ENCODE measurements around the gene PTCH2. TPM values are rescaled to one million over a fixed set of nuclear protein-coding genes. Genes with fewer than 3 reads are reported as not detected.
"Not testable (repeated sequence)": the region's sequence is repeated elsewhere in the genome, so short reads cannot be mapped to it uniquely, and the experiment has no call there.

Gene PTCH2
- total and polyA plus RNA-seq, 2 donors: 2.2 to 4.4 TPM

GRCh38 chr1:44820328-44821239 lies 22.5 kb downstream of the PTCH2 start:
- Histone ChIP-seq H3K4me3 (ENCODE audit: low read depth, low read length) (peak overlapping the region; percentile 45), H3K36me3 (ENCODE audit: insufficient read depth) (no peaks in the 10 kb centered on the region), H3K27ac (ENCODE audit: low read depth) (peak overlapping the region; percentile 88), H3K4me1 (ENCODE audit: insufficient read depth) (peaks cover 3% of the 10 kb centered on the region)
- DNase-seq (ENCODE audit: extremely low spot score): no peak
- 24% methylated on average over 25 of the region's 25 CpGs for WGBS

- peaks cover 3% of the 10 kb centered on the region for H3K4me1 ChIP-seq (ENCODE audit: insufficient read depth)
- peak; percentile 89 for DNase-seq (ENCODE audit: extremely low spot score)
- H3K36me3 ChIP-seq (ENCODE audit: insufficient read depth): no peaks in the 10 kb centered on the region
- H3K27ac ChIP-seq (ENCODE audit: low read depth): peak overlapping the region; percentile 88
- under 1% methylated on average over 33 of the region's 33 CpGs for WGBS
- peak overlapping the region; percentile 45 for H3K4me3 ChIP-seq (ENCODE audit: low read depth, low read length)
Measured at GRCh38 chr1:44819608-44820327, 23.3 kb downstream of the PTCH2 start.

GRCh38 chr1:44819196-44819607 lies 23.9 kb downstream of the PTCH2 start:
- Histone ChIP-seq H3K27ac (ENCODE audit: low read depth) (peak overlapping the region; percentile 88), H3K36me3 (ENCODE audit: insufficient read depth) (no peaks in the 10 kb centered on the region), H3K4me3 (ENCODE audit: low read depth, low read length) (no peak overlapping the region), H3K4me1 (ENCODE audit: insufficient read depth) (peaks cover 3% of the 10 kb centered on the region)
- DNase-seq (ENCODE audit: extremely low spot score): no peak
- WGBS: 1% methylated on average over 13 of the region's 13 CpGs

- DNase-seq (ENCODE audit: extremely low spot score): no peak
- WGBS: 94% methylated on average over 11 of the region's 11 CpGs
- no peak overlapping the region for H3K27ac ChIP-seq (ENCODE audit: low read depth)
- H3K4me1 ChIP-seq (ENCODE audit: insufficient read depth): peaks cover 3% of the 10 kb centered on the region
- no peak overlapping the region for H3K4me3 ChIP-seq (ENCODE audit: low read depth, low read length)
- H3K36me3 ChIP-seq (ENCODE audit: insufficient read depth): no peaks in the 10 kb centered on the region
Measured at GRCh38 chr1:44817771-44818495, 25.1 kb downstream of the PTCH2 start.

- no peak for DNase-seq (ENCODE audit: extremely low spot score)
- 88% methylated on average over 2 of the region's 2 CpGs for WGBS
- H3K4me3 ChIP-seq (ENCODE audit: low read depth, low read length): no peak overlapping the region
- no peak overlapping the region for H3K27ac ChIP-seq (ENCODE audit: low read depth)
- H3K36me3 ChIP-seq (ENCODE audit: insufficient read depth): no peaks in the 10 kb centered on the region
- H3K4me1 ChIP-seq (ENCODE audit: insufficient read depth): peaks cover 3% of the 10 kb centered on the region
Measured at GRCh38 chr1:44817307-44817706, 25.7 kb downstream of the PTCH2 start.

- DNase-seq (ENCODE audit: extremely low spot score); H3K27ac ChIP-seq (ENCODE audit: low read depth); H3K4me1 ChIP-seq (ENCODE audit: insufficient read depth); H3K4me3 ChIP-seq (ENCODE audit: low read depth, low read length); H3K36me3 ChIP-seq (ENCODE audit: insufficient read depth): not testable (repeated sequence)
- 88% methylated on average over 9 of the region's 9 CpGs for WGBS
Measured at GRCh38 chr1:44815926-44816325, 27.1 kb downstream of the PTCH2 start.

- H3K27ac ChIP-seq (ENCODE audit: low read depth): no peak overlapping the region
- peak overlapping the region; percentile 41 for H3K4me3 ChIP-seq (ENCODE audit: low read depth, low read length)
- no peak for DNase-seq (ENCODE audit: extremely low spot score)
- no peaks in the 10 kb centered on the region for H3K4me1 ChIP-seq (ENCODE audit: insufficient read depth)
- H3K36me3 ChIP-seq (ENCODE audit: insufficient read depth): no peaks in the 10 kb centered on the region
- 52% methylated on average over 48 of the region's 48 CpGs for WGBS
Measured at GRCh38 chr1:44812822-44813543, 30.1 kb downstream of the PTCH2 start.

GRCh38 chr1:44811234-44811633 lies 31.8 kb downstream of the PTCH2 start:
- Histone ChIP-seq H3K4me1 (ENCODE audit: insufficient read depth) (no peaks in the 10 kb centered on the region), H3K4me3 (ENCODE audit: low read depth, low read length) (no peak overlapping the region), H3K36me3 (ENCODE audit: insufficient read depth) (no peaks in the 10 kb centered on the region), H3K27ac (ENCODE audit: low read depth) (no peak overlapping the region)
- 79% methylated on average over 8 of the region's 8 CpGs for WGBS
- DNase-seq (ENCODE audit: extremely low spot score): no peak

- not testable (repeated sequence) for H3K27ac ChIP-seq (ENCODE audit: low read depth); H3K4me3 ChIP-seq (ENCODE audit: low read depth, low read length); DNase-seq (ENCODE audit: extremely low spot score); H3K36me3 ChIP-seq (ENCODE audit: insufficient read depth); H3K4me1 ChIP-seq (ENCODE audit: insufficient read depth)
- 89% methylated on average over 4 of the region's 4 CpGs for WGBS
Measured at GRCh38 chr1:44810762-44811105, 32.3 kb downstream of the PTCH2 start.

GRCh38 chr1:44810101-44810761 lies 32.8 kb downstream of the PTCH2 start:
- Histone ChIP-seq H3K4me3 (ENCODE audit: low read depth, low read length) (no peak overlapping the region), H3K4me1 (ENCODE audit: insufficient read depth) (no peaks in the 10 kb centered on the region), H3K27ac (ENCODE audit: low read depth) (peak overlapping the region; percentile 24), H3K36me3 (ENCODE audit: insufficient read depth) (no peaks in the 10 kb centered on the region)
- no peak for DNase-seq (ENCODE audit: extremely low spot score)
- WGBS: 52% methylated on average over 12 of the region's 12 CpGs

- Histone ChIP-seq H3K27ac (ENCODE audit: low read depth) (peak overlapping the region; percentile 100), H3K4me3 (ENCODE audit: low read depth, low read length) (no peak overlapping the region), H3K4me1 (ENCODE audit: insufficient read depth) (no peaks in the 10 kb centered on the region), H3K36me3 (ENCODE audit: insufficient read depth) (no peaks in the 10 kb centered on the region)
- DNase-seq (ENCODE audit: extremely low spot score): no peak
- 28% methylated on average over 6 of the region's 6 CpGs for WGBS
Measured at GRCh38 chr1:44808938-44809917, 33.8 kb downstream of the PTCH2 start.

Data from urinary bladder (tissue), 4 donors.